HFFc6 (cell line): ENCODE results near the gene MBLAC1. TPM values are rescaled to one million over a fixed set of nuclear protein-coding genes. Genes with fewer than 3 reads are reported as not detected.
A peak's percentile ranks its signal among the peaks of the same experiment; 100 is the strongest.

ENCODE experiments used
- DNase-seq: peaks from one replicate; pipeline ENCODE4 v3.0.0-alpha.2; 2018
- H3K27ac Mint-ChIP-seq: 2 replicates; pipeline ENCODE4 v1.8.0; 2020; ENCODE audit warnings: mild to moderate bottlenecking, mixed read lengths
- H3K27me3 Mint-ChIP-seq: 2 replicates; pipeline ENCODE4 v1.8.0; 2021; ENCODE audit warnings: mild to moderate bottlenecking, moderate library complexity, mixed read lengths; ENCODE audit not compliant: insufficient read depth
- H3K36me3 Mint-ChIP-seq: 2 replicates; pipeline ENCODE4 v1.8.0; 2021; ENCODE audit warnings: low read depth, mixed read lengths
- H3K4me1 Mint-ChIP-seq: 2 replicates; pipeline ENCODE4 v1.8.0; 2020; ENCODE audit warnings: low read depth, mixed read lengths
- H3K4me3 Mint-ChIP-seq: 2 replicates; pipeline ENCODE4 v1.8.0; 2020; ENCODE audit warnings: mild to moderate bottlenecking, moderate library complexity, mixed read lengths
- H3K9me3 Mint-ChIP-seq: 2 replicates; pipeline ENCODE4 v1.8.0; 2020; ENCODE audit warnings: mild to moderate bottlenecking, mixed read lengths
- total RNA-seq, 6 experiments: library from RNA; stranded (reverse); fragmentation: NEBNext Ultra II Directional; extraction: Animal tissue kit (Norgen Biotek cat#: 25700); gene quantifications; 2 replicates in 1 of 6; 3 replicates in 5 of 6; pipeline ENCODE4 v1.2.3, GENCODE V29; 2021
- TF ChIP-seq, protein P1 (sequence below): fragments of 200-600 bp; sonication (generic); IDR thresholded peaks from 2 replicates; pipeline ENCODE4 v1.5.0; 2021; ENCODE audit warnings: antibody characterized with exemption, mild to moderate bottlenecking

The MBLAC1 gene
- total RNA-seq, 6 experiments from 2014 or later: 2.3 to 3.0 (median 2.5) TPM

DNA sequence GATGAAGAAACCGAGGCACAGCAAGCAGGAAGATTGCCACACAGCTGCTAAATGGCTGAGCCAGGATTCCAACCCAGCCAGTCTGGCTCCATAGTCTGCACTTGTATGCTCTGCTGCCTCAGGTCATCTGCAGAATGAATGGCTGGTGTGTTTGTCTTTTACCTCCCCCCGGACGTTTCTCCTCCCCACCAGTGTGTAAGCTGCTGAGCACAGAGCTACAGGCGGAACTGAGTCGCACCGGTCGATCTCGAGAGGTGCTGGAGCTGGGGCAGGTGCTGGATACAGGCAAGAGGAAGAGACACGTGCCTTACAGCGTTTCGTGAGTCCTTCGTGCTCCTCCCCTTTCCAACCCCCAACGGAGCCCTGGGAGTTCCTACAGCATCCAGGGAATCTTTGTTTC lies 4.7 kb upstream of the MBLAC1 start:
- Mint-ChIP-seq H3K27me3 (peaks cover 6% of the 10 kb centered on the region), H3K4me3 (no peak overlapping the region), H3K36me3 (peaks cover 16% of the 10 kb centered on the region; the same call in 1 of the 2 replicates), H3K27ac (no peak overlapping the region), H3K9me3 (no peaks in the 10 kb centered on the region), H3K4me1 (peaks cover 8% of the 10 kb centered on the region)
- TF ChIP-seq, protein P1, sequence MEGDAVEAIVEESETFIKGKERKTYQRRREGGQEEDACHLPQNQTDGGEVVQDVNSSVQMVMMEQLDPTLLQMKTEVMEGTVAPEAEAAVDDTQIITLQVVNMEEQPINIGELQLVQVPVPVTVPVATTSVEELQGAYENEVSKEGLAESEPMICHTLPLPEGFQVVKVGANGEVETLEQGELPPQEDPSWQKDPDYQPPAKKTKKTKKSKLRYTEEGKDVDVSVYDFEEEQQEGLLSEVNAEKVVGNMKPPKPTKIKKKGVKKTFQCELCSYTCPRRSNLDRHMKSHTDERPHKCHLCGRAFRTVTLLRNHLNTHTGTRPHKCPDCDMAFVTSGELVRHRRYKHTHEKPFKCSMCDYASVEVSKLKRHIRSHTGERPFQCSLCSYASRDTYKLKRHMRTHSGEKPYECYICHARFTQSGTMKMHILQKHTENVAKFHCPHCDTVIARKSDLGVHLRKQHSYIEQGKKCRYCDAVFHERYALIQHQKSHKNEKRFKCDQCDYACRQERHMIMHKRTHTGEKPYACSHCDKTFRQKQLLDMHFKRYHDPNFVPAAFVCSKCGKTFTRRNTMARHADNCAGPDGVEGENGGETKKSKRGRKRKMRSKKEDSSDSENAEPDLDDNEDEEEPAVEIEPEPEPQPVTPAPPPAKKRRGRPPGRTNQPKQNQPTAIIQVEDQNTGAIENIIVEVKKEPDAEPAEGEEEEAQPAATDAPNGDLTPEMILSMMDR: no peak
- no peak for DNase-seq

DNA sequence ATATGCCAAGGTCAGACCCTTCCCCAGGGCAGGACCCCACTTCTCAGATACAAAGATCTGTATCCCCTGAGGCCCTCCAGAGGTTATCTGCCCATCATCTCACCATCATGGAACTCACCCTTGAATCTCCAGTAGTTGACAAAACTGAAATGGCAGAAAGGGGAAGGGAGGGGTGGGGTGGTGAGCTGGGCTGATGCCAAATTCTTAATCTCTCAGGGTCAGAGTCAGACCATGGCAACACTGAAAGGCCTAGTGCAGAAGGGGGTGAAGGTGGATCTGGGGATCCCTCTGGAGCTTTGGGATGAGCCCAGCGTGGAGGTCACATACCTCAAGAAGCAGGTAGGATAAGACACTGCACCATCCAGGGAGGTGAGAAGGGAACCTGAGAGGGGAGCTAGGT lies 4.2 kb upstream of the MBLAC1 start:
- Mint-ChIP-seq H3K4me1 (peaks cover 8% of the 10 kb centered on the region), H3K4me3 (no peak overlapping the region), H3K27me3 (peaks cover 6% of the 10 kb centered on the region), H3K27ac (no peak overlapping the region), H3K36me3 (peaks cover 16% of the 10 kb centered on the region; the same call in 1 of the 2 replicates), H3K9me3 (no peaks in the 10 kb centered on the region)
- DNase-seq: no peak
- TF ChIP-seq, protein P1: no peak

DNA sequence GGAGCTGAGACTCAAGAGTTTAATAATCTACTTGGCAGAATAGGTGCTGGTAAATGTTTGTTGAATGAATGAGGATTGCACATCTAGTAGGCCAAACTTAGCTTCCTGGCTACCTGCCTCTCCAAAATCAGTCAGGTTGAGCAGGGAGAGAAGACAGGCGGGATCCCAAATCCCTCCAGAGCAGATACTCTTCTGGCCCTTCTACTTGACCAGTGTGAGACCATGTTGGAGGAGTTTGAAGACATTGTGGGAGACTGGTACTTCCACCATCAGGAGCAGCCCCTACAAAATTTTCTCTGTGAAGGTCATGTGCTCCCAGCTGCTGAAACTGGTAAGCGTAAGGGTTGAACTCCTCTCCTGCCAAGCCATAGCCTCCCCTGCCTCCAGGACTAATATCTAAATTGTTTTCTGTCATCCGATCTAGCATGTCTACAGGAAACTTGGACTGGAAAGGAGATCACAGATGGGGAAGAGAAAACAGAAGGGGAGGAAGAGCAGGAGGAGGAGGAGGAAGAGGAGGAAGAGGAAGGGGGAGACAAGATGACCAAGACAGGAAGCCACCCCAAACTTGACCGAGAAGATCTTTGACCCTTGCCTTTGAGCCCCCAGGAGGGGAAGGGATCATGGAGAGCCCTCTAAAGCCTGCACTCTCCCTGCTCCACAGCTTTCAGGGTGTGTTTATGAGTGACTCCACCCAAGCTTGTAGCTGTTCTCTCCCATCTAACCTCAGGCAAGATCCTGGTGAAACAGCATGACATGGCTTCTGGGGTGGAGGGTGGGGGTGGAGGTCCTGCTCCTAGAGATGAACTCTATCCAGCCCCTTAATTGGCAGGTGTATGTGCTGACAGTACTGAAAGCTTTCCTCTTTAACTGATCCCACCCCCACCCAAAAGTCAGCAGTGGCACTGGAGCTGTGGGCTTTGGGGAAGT lies 2.2 kb upstream of the MBLAC1 start:
- peaks cover 6% of the 10 kb centered on the region for H3K27me3 Mint-ChIP-seq
- no peak for DNase-seq
- H3K4me1 Mint-ChIP-seq: peaks cover 17% of the 10 kb centered on the region
- H3K27ac Mint-ChIP-seq: no peak overlapping the region; the same call in 1 of the 2 replicates
- H3K9me3 Mint-ChIP-seq: no peaks in the 10 kb centered on the region
- peaks cover 8% of the 10 kb centered on the region; the same call in 1 of the 2 replicates for H3K36me3 Mint-ChIP-seq
- H3K4me3 Mint-ChIP-seq: no peak overlapping the region
- TF ChIP-seq, protein P1: no peak

DNA sequence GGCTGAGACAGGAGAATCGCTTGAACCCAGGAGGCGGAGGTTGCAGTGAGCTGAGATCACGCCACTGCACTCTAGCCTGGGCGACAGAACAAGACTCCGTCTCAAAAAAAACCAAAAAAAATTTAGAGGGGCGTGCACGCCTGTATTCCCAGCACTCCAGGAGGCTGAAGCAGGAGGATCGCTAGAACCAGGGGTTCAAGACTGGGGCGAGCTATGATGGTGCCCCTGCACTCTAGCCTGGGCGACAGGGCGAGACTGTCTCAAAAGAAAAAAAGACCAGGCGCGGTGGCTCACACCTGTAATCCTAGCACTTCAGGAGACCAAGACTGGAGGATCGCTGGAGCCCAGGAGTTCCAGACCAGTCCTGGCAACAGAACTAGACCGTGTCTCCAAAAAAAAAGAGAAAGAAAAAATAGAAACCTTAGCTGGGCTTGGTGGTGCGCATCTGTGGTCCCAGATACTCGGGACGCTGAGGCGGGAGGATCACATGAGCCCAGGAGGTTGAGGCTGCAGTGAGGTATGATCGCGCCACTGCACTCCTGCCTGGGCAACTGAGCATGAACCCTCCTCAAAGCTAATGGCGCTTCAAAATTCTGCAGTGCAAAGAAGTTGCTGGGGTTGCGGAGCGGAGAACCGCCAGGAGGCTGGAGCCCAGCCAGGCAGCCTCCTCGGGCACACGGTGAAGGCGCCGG lies 382 bp upstream of the MBLAC1 start:
- peak overlapping the region; percentile 99 for H3K27ac Mint-ChIP-seq
- H3K36me3 Mint-ChIP-seq: peaks cover 8% of the 10 kb centered on the region; the same call in 1 of the 2 replicates
- H3K4me3 Mint-ChIP-seq: peak overlapping the region; percentile 99
- peaks cover 9% of the 10 kb centered on the region for H3K4me1 Mint-ChIP-seq
- TF ChIP-seq, protein P1: no peak
- peaks cover 6% of the 10 kb centered on the region for H3K27me3 Mint-ChIP-seq
- H3K9me3 Mint-ChIP-seq: no peaks in the 10 kb centered on the region
- DNase-seq: no peak

DNA sequence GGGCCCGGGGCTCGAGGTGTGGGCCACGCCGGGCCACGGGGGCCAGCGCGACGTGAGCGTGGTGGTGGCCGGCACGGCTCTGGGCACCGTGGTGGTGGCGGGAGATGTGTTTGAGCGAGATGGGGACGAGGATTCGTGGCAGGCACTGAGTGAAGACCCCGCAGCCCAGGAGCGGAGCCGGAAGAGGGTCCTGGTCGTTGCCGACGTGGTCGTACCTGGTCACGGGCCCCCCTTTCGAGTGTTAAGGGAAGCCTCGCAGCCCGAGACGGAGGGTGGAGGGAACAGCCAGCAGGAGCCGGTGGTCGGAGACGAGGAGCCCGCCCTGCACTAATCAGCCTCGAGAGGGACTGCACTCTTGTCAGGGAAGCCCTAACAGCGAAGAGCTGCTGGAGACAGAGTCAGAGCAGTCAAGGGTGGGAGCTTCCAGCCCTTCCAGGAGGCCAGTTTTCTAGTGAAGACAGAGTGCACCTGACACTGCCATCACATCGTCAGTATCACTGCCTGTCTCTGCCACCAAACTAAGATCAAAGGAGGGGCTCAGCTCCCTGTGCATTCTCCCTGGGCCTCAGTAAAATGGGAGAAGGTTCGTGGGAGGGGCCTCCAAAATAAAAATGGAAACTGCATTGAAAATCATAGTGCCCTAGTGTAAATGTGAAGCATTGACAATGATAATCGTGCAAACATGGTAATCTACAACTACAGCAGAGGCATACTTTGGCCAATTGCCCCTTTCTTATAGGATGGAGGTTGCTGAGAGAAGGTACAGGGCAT lies 1.3 kb downstream of the MBLAC1 start:
- Mint-ChIP-seq H3K4me1 (peaks cover 23% of the 10 kb centered on the region), H3K27ac (peak overlapping the region; percentile 76), H3K4me3 (peak overlapping the region; percentile 84), H3K27me3 (peaks cover 6% of the 10 kb centered on the region), H3K9me3 (no peaks in the 10 kb centered on the region), H3K36me3 (no peaks in the 10 kb centered on the region; the same call in 1 of the 2 replicates)
- peak; percentile 14 for DNase-seq
- TF ChIP-seq, protein P1: no peak; the same call in 1 of the 2 replicates
